HEK293T (cell line): ENCODE results near the gene TNS3.

Experiments used
- CTCF ChIA-PET: fragments of 350-600 bp; formaldehyde crosslinking; extraction: SDS; loops from one replicate; lab custom pipeline; 2021; ENCODE audit warnings: antibody characterized with exemption, inconsistent platforms; lab: Yijun Ruan, JAX
- POLR2A ChIA-PET: fragments of 350-600 bp; formaldehyde crosslinking; extraction: SDS; loops from one replicate; lab custom pipeline; 2020; ENCODE audit warnings: antibody characterized with exemption, inconsistent platforms; lab: Yijun Ruan, JAX
- DNase-seq: peaks from one replicate; pipeline ENCODE4 v3.0.0; 2012; ENCODE audit warnings: mixed read lengths; ENCODE audit errors: extremely low spot score
- ARNT ChIP-seq: fragments of 450-650 bp; IDR thresholded peaks from 2 replicates; pipeline ENCODE4 v1.6.1; 2017; ENCODE audit warnings: mild to moderate bottlenecking
- BHLHE40 ChIP-seq: fragments of 450-650 bp; IDR thresholded peaks from 2 replicates; pipeline ENCODE4 v1.6.1; 2016; ENCODE audit warnings: mild to moderate bottlenecking, moderate library complexity, borderline replicate concordance
- CTBP1 ChIP-seq: fragments of 450-650 bp; IDR thresholded peaks from 2 replicates; pipeline ENCODE4 v1.6.1; 2016; ENCODE audit warnings: borderline replicate concordance
- ELF4 ChIP-seq: fragments of 450-650 bp; IDR thresholded peaks from 2 replicates; pipeline ENCODE4 v1.6.1; 2017; ENCODE audit warnings: antibody characterized with exemption
- FOXA1 ChIP-seq: fragments of 450-650 bp; IDR thresholded peaks from 2 replicates; pipeline ENCODE4 v1.6.1; 2016; ENCODE audit warnings: mild to moderate bottlenecking
- FOXK2 ChIP-seq: fragments of 450-650 bp; IDR thresholded peaks from 2 replicates; pipeline ENCODE4 v1.6.1; 2016; ENCODE audit warnings: mild to moderate bottlenecking
- FOXM1 ChIP-seq: fragments of 450-650 bp; IDR thresholded peaks from 2 replicates; pipeline ENCODE4 v1.6.1; 2017; ENCODE audit warnings: mild to moderate bottlenecking, borderline replicate concordance
- HDGF ChIP-seq: fragments of 450-650 bp; IDR thresholded peaks from 2 replicates; pipeline ENCODE4 v1.6.1; 2017; ENCODE audit warnings: antibody characterized with exemption, borderline replicate concordance
- L3MBTL2 ChIP-seq: fragments of 450-650 bp; conservative IDR thresholded peaks from 2 replicates; pipeline ENCODE4 v1.6.1; 2016; ENCODE audit warnings: mild to moderate bottlenecking
- LEF1 ChIP-seq: fragments of 450-650 bp; IDR thresholded peaks from 2 replicates; pipeline ENCODE4 v1.6.1; 2017; ENCODE audit warnings: mild to moderate bottlenecking, borderline replicate concordance
- NFRKB ChIP-seq: fragments of 450-650 bp; IDR thresholded peaks from 2 replicates; pipeline ENCODE4 v1.6.1; 2016; ENCODE audit warnings: mild to moderate bottlenecking, moderate library complexity
- SP1 ChIP-seq: fragments of 450-650 bp; IDR thresholded peaks from 2 replicates; pipeline ENCODE4 v1.6.1; 2017
- SUZ12 ChIP-seq: fragments of 450-650 bp; IDR thresholded peaks from 2 replicates; pipeline ENCODE4 v1.6.1; 2016; ENCODE audit warnings: mild to moderate bottlenecking
- TARDBP ChIP-seq: fragments of 450-650 bp; IDR thresholded peaks from 2 replicates; pipeline ENCODE4 v1.6.1; 2016
- ZNF384 ChIP-seq: fragments of 450-650 bp; IDR thresholded peaks from 2 replicates; pipeline ENCODE4 v1.6.1; 2016
- TF ChIP-seq, protein P1 (sequence below): fragments of 450-650 bp; IDR thresholded peaks from 2 replicates; pipeline ENCODE4 v1.6.1; 2016

The TNS3 gene

DNA sequence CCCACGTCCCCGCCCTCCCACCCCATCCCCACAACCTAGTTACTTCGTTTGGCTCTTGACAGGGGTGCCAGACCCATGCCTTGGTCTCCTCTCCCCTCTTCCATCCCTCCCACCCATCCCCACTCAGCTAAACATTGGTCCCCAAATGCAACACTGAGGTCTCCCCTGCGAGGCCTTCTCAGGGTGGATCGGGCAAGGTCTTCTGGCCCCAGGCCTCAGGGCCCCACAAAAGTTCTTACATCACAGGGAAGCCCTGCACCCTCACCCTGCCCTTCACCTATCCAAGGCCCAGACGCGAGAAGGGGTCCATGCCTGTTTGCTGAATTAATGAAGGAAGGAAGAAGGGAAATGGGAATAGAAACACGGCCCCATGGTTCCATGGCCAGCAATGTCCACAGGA lies 32.0 kb downstream of the TNS3 start:
- TF ChIP-seq ZNF384: no peak
- no peak for TF ChIP-seq FOXA1
- no peak for TF ChIP-seq CTBP1
- TF ChIP-seq, protein P1, sequence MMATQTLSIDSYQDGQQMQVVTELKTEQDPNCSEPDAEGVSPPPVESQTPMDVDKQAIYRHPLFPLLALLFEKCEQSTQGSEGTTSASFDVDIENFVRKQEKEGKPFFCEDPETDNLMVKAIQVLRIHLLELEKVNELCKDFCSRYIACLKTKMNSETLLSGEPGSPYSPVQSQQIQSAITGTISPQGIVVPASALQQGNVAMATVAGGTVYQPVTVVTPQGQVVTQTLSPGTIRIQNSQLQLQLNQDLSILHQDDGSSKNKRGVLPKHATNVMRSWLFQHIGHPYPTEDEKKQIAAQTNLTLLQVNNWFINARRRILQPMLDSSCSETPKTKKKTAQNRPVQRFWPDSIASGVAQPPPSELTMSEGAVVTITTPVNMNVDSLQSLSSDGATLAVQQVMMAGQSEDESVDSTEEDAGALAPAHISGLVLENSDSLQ: no peak
- TF ChIP-seq ELF4: no peak
- TF ChIP-seq ARNT: no peak
- no peak for TF ChIP-seq BHLHE40
- DNase-seq: no peak
- CTCF ChIA-PET: no interaction called here
- POLR2A ChIA-PET: no interaction called here

DNA sequence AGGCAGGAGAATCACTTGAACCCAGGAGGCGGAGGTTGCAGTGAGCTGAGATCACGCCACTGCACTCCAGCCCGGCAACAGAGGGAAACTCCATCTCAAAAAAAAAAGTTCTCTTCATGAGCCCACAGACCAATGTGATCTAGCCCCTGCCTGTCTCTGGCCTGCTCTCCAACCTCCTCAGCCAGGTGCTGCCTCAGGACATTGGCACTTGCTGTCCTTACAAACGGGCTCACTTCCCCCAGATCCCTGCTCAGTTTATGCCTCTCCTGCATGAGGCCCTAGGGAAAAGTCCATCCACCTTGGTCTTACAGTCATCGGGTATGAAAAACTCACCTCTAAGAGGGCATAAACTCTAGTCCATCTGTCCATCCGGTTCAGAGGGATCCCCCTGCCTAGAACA lies 32.5 kb downstream of the TNS3 start:
- TF ChIP-seq, protein P1: no peak
- TF ChIP-seq ARNT (no peak), FOXM1 (no peak), HDGF (no peak), TARDBP (no peak), SP1 (no peak), CTBP1 (no peak), NFRKB (no peak), ELF4 (no peak), SUZ12 (no peak)
- CTCF ChIA-PET: no interaction called here
- POLR2A ChIA-PET: no interaction called here
- no peak for DNase-seq

DNA sequence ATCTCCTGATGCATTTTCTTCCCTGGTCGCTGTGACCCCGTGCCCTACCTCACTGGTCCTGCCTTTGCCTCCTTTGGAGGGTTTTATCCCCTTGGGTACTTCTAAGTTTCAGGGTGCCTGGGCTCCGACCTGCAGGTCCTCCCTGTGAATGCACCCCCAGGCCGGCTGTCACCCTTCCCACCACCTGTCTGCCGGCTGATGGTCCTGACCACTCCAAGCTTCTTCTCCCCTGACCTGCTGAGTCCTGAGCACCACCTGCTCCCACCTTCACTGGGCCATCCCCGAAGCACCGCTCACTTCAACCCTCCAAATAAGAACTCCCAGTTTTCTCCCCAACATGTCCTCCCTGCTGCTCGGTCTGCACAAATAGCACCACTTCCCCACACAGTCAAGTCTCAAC lies 33.4 kb downstream of the TNS3 start:
- CTCF ChIA-PET: no interaction called here
- POLR2A ChIA-PET: no interaction called here

DNA sequence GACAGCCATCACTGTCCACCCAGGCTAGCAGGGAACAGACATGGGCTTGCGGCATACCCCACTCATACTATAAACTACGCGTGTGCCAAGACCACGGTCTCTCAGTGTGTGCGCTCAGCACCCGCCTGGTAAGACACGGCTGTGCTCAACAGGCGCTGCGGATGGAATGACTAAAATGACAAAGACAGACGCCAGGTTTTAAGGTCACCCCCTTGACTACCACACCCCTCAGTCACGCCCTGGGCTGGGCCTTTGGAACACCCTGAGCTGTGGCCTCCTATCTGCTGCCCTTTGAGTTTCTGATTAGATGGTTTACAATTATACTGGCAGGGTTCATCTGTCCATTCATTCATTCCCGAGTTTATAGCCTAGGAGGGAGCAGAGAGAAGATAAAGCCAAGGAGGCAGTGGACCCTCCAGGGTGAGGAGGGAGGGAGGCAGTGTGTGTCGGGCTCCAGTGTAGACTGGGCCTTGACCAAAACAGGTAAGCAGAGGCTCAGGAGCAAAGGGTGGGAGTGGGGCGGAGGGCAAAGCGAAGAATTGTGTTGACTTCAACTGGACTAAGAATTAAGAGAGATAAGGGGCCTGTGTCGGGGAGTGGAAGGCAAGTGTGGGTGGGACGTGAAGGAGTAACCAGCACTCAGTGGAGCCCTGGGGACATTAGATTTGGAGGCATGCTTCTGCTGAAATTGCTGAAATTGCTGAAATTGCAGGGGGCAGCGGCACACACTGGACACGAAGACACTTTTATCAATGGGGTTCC lies 35.0 kb downstream of the TNS3 start:
- ChIA-PET POLR2A (no interaction called here), CTCF (no interaction called here)
- TF ChIP-seq ZNF384 (no peak), TARDBP (no peak), HDGF (no peak), NFRKB (no peak), CTBP1 (no peak), LEF1 (no peak), ARNT (no peak), FOXA1 (no peak), L3MBTL2 (no peak), FOXK2 (no peak), SP1 (no peak), ELF4 (no peak), SUZ12 (no peak), FOXM1 (no peak), BHLHE40 (no peak)
- TF ChIP-seq, protein P1: no peak
- DNase-seq: no peak

More for the DNA sequence above, 33.4 kb downstream of the TNS3 start:
- no peak for DNase-seq
- TF ChIP-seq HDGF (no peak), BHLHE40 (no peak), CTBP1 (no peak)

DNA sequence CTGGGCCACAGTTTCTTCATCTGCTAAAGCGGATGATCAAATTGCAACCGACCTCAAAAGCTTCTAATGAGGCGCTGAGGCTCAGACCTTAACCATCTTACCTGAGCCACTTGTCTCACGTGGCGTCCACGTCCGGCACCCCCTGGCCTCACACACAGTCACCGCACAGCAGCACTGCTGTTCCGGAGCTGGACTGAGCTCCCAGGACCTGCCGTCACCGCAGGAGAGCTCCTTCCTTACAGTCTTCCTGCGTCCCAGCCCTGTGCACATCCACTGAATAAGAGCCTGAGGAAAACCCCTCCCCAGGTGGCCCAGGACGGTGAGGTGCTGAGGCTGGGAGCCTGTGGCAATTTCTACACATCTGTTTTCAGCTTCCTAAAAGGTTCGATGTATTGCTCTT lies 35.7 kb downstream of the TNS3 start:
- CTCF ChIA-PET: no interaction called here
- DNase-seq: no peak
- TF ChIP-seq FOXK2: no peak
- TF ChIP-seq BHLHE40: no peak
- TF ChIP-seq NFRKB: no peak
- TF ChIP-seq ARNT: no peak
- no peak for TF ChIP-seq L3MBTL2
- no peak for TF ChIP-seq FOXM1
- TF ChIP-seq, protein P1: no peak
- no peak for TF ChIP-seq ELF4
- TF ChIP-seq LEF1: no peak
- no peak for TF ChIP-seq HDGF
- no peak for TF ChIP-seq ZNF384
- TF ChIP-seq TARDBP: no peak
- TF ChIP-seq FOXA1: no peak
- TF ChIP-seq CTBP1: no peak
- no peak for TF ChIP-seq SP1
- TF ChIP-seq SUZ12: no peak
- POLR2A ChIA-PET: no interaction called here

DNA sequence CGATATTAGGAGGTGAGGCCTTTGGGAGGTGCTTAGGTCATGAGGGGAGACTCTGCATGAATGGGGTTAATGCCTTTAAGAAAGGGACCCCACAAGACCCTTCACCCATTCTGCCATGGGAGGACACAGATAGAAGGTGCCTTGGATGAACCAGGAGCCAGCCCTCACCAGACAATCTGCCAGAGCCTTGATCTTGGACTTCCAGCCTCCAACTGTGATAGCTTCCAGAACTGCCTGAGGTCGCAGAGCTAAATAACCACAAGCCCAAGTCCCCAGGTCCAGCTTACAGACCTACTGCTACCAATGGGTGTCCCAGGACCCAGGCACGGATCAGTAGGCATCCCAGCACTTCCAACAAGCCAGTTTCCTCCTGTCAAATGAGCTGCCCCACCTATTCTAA lies 37.5 kb downstream of the TNS3 start:
- ChIA-PET POLR2A (no interaction called here), CTCF (interaction anchor here (1.1 kb wide), 1 partner anchor 61 kb away, joined by 3 read pairs; no protein-coding TSS in a partner anchor)
- TF ChIP-seq FOXM1: no peak
- no peak for TF ChIP-seq BHLHE40
- no peak for TF ChIP-seq SP1
- DNase-seq: no peak
